Sigmoid colon (tissue), 4 donors: ENCODE measurements around the gene NEK5.

Source experiments
- POLR2A ChIP-seq, 2 donors: fragments of 450-650 bp; IDR thresholded peaks; one replicate each; pipeline ENCODE4 v1.6.1; 2016; ENCODE audit warnings: antibody characterized with exemption in 2 of 2, mild to moderate bottlenecking in 2 of 2, moderate library complexity in 2 of 2
- POLR2AphosphoS5 ChIP-seq, 4 donors: sonication (generic); formaldehyde crosslinking; IDR thresholded peaks; one replicate each; pipeline ENCODE4 v1.6.1; 2017; ENCODE audit warnings: antibody characterized with exemption in 4 of 4

GRCh38 chr13:52011632-52012511 lies 117.0 kb downstream of the NEK5 start, which contains the start of gene ALG11:
- TF ChIP-seq POLR2A (IDR thresholded peaks at IDR 0.05): peak; percentile 61 to 65
- peak; percentile 48 to 90 (median 73) for TF ChIP-seq POLR2AphosphoS5 (IDR thresholded peaks at IDR 0.05)
